Epithelial cell of esophagus (primary cell): ENCODE measurements around the gene TMEM214.

Experiments
- DNase-seq: peaks from one replicate; pipeline ENCODE4 v3.0.0; 2010; ENCODE audit warnings: low read depth
- H3K4me3 ChIP-seq: 2 replicates; pipeline ENCODE4 v1.5.1; 2011; ENCODE audit warnings: mild to moderate bottlenecking, low read length, control low read depth
- TF ChIP-seq, protein P1 (sequence below): IDR thresholded peaks from 2 replicates; pipeline ENCODE4 v1.5.1; 2011; ENCODE audit warnings: low read depth, mild to moderate bottlenecking, low read length, control low read depth, inconsistent platforms; ENCODE audit not compliant: insufficient read depth; ENCODE audit errors: missing control alignments

Gene TMEM214

DNA sequence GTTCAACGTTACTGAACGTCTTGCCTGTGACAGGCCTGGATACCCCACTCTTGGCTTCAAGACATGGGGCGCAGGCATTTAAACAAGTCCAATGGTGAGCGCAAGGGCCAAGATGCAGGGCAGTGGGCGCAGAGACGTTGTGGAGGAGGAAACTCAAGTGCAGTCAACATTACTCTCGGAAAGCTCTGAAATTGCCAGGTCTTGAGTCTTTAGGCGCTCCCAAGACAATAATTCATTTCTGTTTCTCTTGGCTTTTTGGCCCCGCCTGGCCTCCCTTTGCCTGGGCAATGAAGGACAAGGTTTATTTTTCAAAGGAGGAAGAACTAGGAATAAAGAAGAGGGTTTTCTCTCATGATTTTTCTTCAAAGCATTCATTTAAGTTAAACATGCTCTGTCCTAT is 13.3 kb upstream of the TMEM214 start:
- TF ChIP-seq, protein P1, sequence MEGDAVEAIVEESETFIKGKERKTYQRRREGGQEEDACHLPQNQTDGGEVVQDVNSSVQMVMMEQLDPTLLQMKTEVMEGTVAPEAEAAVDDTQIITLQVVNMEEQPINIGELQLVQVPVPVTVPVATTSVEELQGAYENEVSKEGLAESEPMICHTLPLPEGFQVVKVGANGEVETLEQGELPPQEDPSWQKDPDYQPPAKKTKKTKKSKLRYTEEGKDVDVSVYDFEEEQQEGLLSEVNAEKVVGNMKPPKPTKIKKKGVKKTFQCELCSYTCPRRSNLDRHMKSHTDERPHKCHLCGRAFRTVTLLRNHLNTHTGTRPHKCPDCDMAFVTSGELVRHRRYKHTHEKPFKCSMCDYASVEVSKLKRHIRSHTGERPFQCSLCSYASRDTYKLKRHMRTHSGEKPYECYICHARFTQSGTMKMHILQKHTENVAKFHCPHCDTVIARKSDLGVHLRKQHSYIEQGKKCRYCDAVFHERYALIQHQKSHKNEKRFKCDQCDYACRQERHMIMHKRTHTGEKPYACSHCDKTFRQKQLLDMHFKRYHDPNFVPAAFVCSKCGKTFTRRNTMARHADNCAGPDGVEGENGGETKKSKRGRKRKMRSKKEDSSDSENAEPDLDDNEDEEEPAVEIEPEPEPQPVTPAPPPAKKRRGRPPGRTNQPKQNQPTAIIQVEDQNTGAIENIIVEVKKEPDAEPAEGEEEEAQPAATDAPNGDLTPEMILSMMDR = no peak
- DNase-seq = no peak
- H3K4me3 ChIP-seq = no peak overlapping the region

GRCh38 chr2:27019931-27020855 is 12.6 kb upstream of the TMEM214 start:
- TF ChIP-seq, protein P1 = no peak
- DNase-seq = no peak
- no peak overlapping the region for H3K4me3 ChIP-seq

DNA sequence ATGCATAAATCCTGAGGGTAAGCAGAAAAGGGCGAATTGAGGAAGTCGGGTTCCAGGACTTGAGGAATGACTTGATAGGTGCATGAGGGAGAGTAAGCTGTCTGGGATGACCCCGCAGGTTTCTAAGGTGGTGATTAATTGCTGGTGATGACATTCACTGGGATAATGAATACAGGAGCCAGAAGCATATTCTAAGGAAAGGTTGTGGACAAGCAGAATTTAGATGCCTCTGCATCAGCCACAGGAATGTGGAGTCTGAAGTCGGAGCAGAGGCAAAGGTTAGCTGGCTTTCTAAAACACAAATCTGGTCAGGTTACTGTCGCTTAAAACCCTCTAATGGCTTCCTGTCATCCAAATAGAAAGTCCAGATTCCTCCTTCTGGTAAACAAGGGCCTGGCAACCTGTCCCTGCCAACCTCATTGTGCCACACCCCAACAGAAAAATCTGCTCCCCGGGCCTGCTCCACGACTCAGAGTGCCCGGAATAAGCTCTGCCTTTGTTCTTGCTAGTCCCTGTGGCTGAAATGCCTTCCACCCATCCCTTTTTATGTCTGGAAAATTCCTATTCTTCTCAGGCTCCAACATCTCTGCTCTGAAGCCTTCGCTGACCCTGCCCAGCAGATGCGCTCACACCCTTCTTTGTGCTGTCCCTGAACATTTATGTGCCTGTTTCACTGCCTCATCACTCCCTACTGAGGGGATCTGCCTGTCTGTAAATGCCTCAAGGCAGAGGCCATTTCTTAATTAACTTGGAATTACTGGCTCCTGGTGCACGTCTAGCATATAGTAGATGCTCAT is 11.3 kb upstream of the TMEM214 start:
- H3K4me3 ChIP-seq = no peak overlapping the region
- DNase-seq = no peak
- TF ChIP-seq, protein P1 = no peak

GRCh38 chr2:27023740-27024139 is 9.0 kb upstream of the TMEM214 start:
- no peak for DNase-seq
- TF ChIP-seq, protein P1 = no peak
- no peak overlapping the region for H3K4me3 ChIP-seq

DNA sequence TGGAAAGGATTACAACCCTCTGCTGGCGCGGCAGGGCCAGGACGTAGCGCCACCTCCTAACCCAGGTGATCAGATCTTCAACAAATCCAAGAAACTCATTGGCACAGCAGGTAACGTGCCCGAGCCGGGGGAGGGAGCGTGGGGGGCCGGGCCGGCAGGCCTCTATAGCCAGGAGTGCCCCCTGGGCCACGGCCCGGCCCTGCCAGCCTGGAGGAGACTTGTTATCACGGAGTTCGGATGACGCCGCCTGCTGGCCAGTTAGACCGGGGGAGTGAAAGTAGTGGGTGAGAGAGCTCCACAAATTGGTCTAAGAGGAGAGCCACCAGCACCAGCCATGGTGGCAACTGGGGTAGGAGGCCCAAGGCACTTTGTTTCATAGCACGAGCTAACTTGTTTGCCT is 8.6 kb upstream of the TMEM214 start:
- no peak for DNase-seq
- TF ChIP-seq, protein P1 = no peak
- no peak overlapping the region for H3K4me3 ChIP-seq

GRCh38 chr2:27024812-27025211 is 8.0 kb upstream of the TMEM214 start:
- no peak overlapping the region for H3K4me3 ChIP-seq
- TF ChIP-seq, protein P1 = no peak
- no peak for DNase-seq
